HL-60 (cell line): ENCODE data around the gene MS4A4E.

Experiments
- POLR2AphosphoS5 ChIP-seq: IDR thresholded peaks from 2 replicates; pipeline ENCODE4 v1.6.1; 2012; ENCODE audit warnings: low read depth
- TF ChIP-seq, protein P1 (sequence below): IDR thresholded peaks from one replicate; pipeline ENCODE4 v1.5.1; 2011; ENCODE audit warnings: low read length, control low read depth, inconsistent platforms; ENCODE audit not compliant: insufficient read depth

DNA sequence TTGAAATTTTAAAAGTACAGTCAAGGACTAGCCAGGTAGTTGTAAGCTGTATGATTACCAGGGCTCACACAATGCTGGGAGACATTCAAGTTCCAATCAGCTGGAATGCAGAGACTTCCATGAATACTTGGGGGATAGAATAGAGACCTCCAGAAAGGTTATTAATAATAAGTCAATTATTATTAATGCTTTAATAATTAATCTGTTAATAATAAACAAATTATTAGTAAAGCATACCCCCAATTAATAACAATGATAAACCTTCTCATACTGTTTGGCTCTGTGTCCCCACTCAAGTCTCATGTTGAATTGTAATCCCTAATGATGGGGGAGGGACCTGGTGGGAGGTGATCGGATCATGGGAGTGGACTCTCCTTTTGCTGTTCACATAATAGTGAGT, 45.5 kb downstream of the MS4A4E start:
- TF ChIP-seq, protein P1, sequence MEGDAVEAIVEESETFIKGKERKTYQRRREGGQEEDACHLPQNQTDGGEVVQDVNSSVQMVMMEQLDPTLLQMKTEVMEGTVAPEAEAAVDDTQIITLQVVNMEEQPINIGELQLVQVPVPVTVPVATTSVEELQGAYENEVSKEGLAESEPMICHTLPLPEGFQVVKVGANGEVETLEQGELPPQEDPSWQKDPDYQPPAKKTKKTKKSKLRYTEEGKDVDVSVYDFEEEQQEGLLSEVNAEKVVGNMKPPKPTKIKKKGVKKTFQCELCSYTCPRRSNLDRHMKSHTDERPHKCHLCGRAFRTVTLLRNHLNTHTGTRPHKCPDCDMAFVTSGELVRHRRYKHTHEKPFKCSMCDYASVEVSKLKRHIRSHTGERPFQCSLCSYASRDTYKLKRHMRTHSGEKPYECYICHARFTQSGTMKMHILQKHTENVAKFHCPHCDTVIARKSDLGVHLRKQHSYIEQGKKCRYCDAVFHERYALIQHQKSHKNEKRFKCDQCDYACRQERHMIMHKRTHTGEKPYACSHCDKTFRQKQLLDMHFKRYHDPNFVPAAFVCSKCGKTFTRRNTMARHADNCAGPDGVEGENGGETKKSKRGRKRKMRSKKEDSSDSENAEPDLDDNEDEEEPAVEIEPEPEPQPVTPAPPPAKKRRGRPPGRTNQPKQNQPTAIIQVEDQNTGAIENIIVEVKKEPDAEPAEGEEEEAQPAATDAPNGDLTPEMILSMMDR, result no peak
- TF ChIP-seq POLR2AphosphoS5, result no peak
